PC-3 (cell line): ENCODE data around the gene CADM4. TPM values are rescaled to one million over a fixed set of nuclear protein-coding genes. Genes with fewer than 3 reads are reported as not detected.

Experiments used
- ATAC-seq: fragments of 200-7000 bp; cut with Tn5 transposase; 2 replicates; pipeline ENCODE4 v1.9.1; 2020; ENCODE audit warnings: mild to moderate bottlenecking, moderate library complexity
- BruUV-seq: library from RNA; stranded (reverse); fragments of 400-500 nt; replicated peaks from 2 replicates; lab custom pipeline; 2021; lab: Mats Ljungman, UMichigan
- CTCF ChIA-PET: fragments of 300-600 bp; sonication (Branson Sonifier 250); formaldehyde crosslinking; loops from one replicate; lab custom pipeline; 2022; ENCODE audit warnings: antibody characterized with exemption; lab: Charles Lee
- POLR2A ChIA-PET: fragments of 300-600 bp; sonication (Branson Sonifier 250); formaldehyde crosslinking; loops from one replicate; lab custom pipeline; 2022; ENCODE audit warnings: antibody characterized with exemption; ENCODE audit not compliant: unreplicated experiment; lab: Charles Lee
- DNase-seq: peaks from one replicate; pipeline ENCODE4 v3.0.0-alpha.2; 2015
- H2AFZ ChIP-seq: fragments of 300-600 bp; sonication (generic); 2 replicates; pipeline ENCODE4 v1.6.0; 2016; ENCODE audit warnings: antibody characterized with exemption, low read length
- H3F3A ChIP-seq: fragments of 300-600 bp; sonication (generic); one replicate; pipeline ENCODE4 v1.6.0; 2017; ENCODE audit warnings: antibody characterized with exemption, low read length, control low read depth, mild to moderate bottlenecking; ENCODE audit not compliant: unreplicated experiment
- H3K27ac ChIP-seq: fragments of 300-600 bp; sonication (generic); 2 replicates; pipeline ENCODE4 v1.5.1; 2016; ENCODE audit warnings: mild to moderate bottlenecking, low read length
- H3K27me3 ChIP-seq: fragments of 300-600 bp; sonication (generic); 2 replicates; pipeline ENCODE4 v1.6.1; 2016; ENCODE audit warnings: low read length, mixed read lengths
- H3K36me3 ChIP-seq: fragments of 300-600 bp; sonication (generic); 2 replicates; pipeline ENCODE4 v1.6.1; 2016; ENCODE audit warnings: low read depth, mixed run types, low read length, mixed read lengths
- H3K4me1 ChIP-seq: fragments of 300-600 bp; sonication (generic); 2 replicates; pipeline ENCODE4 v1.5.1; 2016; ENCODE audit warnings: low read length; ENCODE audit not compliant: insufficient read depth
- H3K4me2 ChIP-seq: fragments of 300-600 bp; sonication (generic); 2 replicates; pipeline ENCODE4 v1.6.0; 2016; ENCODE audit warnings: low read length
- H3K4me3 ChIP-seq: fragments of 300-600 bp; sonication (generic); 2 replicates; pipeline ENCODE4 v1.5.1; 2016; ENCODE audit warnings: mild to moderate bottlenecking, low read length, mixed read lengths
- H3K79me2 ChIP-seq: fragments of 300-600 bp; sonication (generic); 2 replicates; pipeline ENCODE4 v1.6.1; 2017; ENCODE audit warnings: low read length, mixed read lengths
- H3K9ac ChIP-seq: fragments of 300-600 bp; sonication (generic); 2 replicates; pipeline ENCODE4 v1.6.0; 2016; ENCODE audit warnings: mild to moderate bottlenecking, low read length
- H3K9me2 ChIP-seq: fragments of 300-600 bp; sonication (generic); replicated peaks from 2 replicates; pipeline ENCODE4 v1.6.1; 2016; ENCODE audit warnings: mixed run types, low read length, mixed read lengths
- H3K9me3 ChIP-seq: fragments of 300-600 bp; sonication (generic); 2 replicates; pipeline ENCODE4 v1.6.1; 2016; ENCODE audit warnings: low read length, mixed read lengths
- H4K20me1 ChIP-seq: fragments of 300-600 bp; sonication (generic); 2 replicates; pipeline ENCODE4 v1.6.1; 2016; ENCODE audit warnings: low read length, mixed read lengths
- EZH2 ChIP-seq: fragments of 300-600 bp; sonication (generic); IDR thresholded peaks from one replicate; pipeline ENCODE4 v1.6.1; 2017; ENCODE audit warnings: antibody characterized with exemption, mild to moderate bottlenecking, low read length; ENCODE audit not compliant: unreplicated experiment
- EZH2phosphoT487 ChIP-seq: fragments of 300-600 bp; sonication (generic); IDR thresholded peaks from 2 replicates; pipeline ENCODE4 v1.6.1; 2018; ENCODE audit warnings: mild to moderate bottlenecking, antibody characterized with exemption, low read length, borderline replicate concordance
- intact Hi-C: fragments of 100-400 bp; cut with micrococcal nuclease; formaldehyde crosslinking; loops from 2 replicates; pipeline ENCODE4 v1.9.0; 2023
- total RNA-seq: library from RNA; depleted of rRNA; stranded (reverse); fragments of >200 nt; gene quantifications from 2 replicates; pipeline ENCODE4 v1.2.3, GENCODE V29; 2014
- TF ChIP-seq, protein P1 (sequence below): fragments of 300-600 bp; sonication (generic); conservative IDR thresholded peaks from 2 replicates; pipeline ENCODE4 v1.5.1; 2017; ENCODE audit warnings: antibody characterized with exemption, low read depth, mild to moderate bottlenecking, low read length

CADM4 gene
- total RNA-seq, 1 experiment from 2014 or later: 13.7 TPM

DNA sequence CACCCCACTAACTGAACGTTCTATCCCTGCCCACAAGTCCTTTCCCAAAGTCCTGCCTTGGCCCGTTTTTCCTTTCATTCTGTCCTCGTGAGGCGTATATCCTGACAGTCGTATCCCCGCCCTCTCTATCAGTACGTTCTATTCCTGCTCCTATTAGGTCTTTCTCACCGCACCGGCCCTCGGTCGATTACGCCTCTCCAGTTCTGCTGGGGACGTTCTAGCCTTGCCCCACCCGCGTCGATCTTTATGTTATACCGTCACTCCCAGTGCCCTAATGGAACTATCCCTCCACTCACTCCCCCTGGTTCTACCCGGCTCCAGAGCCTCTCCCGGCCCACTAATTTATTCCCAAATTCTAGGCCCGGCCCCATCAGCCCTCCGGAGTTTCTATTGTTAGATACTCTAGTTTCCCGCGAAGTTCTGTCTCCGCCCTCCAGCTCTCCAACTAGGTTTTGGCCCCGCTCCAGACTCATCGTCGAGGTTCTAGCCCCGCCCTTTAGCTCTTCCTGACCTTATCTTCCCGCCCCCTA is 28.3 kb upstream of the CADM4 start:
- Histone ChIP-seq H3K4me2 (peak overlapping the region; percentile 84), H3K79me2 (peaks cover 41% of the 10 kb centered on the region), H4K20me1 (peaks cover 28% of the 10 kb centered on the region), H3K9me2 (no peaks in the 10 kb centered on the region), H3K36me3 (peaks cover 37% of the 10 kb centered on the region), H3K9me3 (no peaks in the 10 kb centered on the region), H3K4me1 (peaks cover 9% of the 10 kb centered on the region; the same call in 1 of the 2 replicates), H3K9ac (no peak overlapping the region; the same call in 1 of the 2 replicates), H3K4me3 (peak overlapping the region; percentile 99), H3K27ac (no peak overlapping the region), H3F3A (no peaks in the 10 kb centered on the region), H3K27me3 (no peaks in the 10 kb centered on the region), H2AFZ (no peak overlapping the region)
- no peak for DNase-seq
- ATAC-seq: no peak
- ChIA-PET POLR2A (interaction anchor here (0.6 to 1.1 kb wide), 15 partner anchors 21 to 1425 kb away, joined by 3 to 23 read pairs (median 5); partner anchors contain the start of genes IRGQ, SMG9, ZNF575 and ZNF576), CTCF (interaction anchor here (0.5 to 1.1 kb wide), 15 partner anchors 9 to 142 kb away, joined by 3 to 11 read pairs (median 5); no protein-coding TSS in a partner anchor)
- intact Hi-C loops: loop anchor here (2.0 to 5.0 kb wide), 2 partner anchors 33 to 74 kb away; no protein-coding TSS in a partner anchor
- BruUV-seq: no TSS peak
- TF ChIP-seq EZH2 (no peak), EZH2phosphoT487 (no peak)
- TF ChIP-seq, protein P1, sequence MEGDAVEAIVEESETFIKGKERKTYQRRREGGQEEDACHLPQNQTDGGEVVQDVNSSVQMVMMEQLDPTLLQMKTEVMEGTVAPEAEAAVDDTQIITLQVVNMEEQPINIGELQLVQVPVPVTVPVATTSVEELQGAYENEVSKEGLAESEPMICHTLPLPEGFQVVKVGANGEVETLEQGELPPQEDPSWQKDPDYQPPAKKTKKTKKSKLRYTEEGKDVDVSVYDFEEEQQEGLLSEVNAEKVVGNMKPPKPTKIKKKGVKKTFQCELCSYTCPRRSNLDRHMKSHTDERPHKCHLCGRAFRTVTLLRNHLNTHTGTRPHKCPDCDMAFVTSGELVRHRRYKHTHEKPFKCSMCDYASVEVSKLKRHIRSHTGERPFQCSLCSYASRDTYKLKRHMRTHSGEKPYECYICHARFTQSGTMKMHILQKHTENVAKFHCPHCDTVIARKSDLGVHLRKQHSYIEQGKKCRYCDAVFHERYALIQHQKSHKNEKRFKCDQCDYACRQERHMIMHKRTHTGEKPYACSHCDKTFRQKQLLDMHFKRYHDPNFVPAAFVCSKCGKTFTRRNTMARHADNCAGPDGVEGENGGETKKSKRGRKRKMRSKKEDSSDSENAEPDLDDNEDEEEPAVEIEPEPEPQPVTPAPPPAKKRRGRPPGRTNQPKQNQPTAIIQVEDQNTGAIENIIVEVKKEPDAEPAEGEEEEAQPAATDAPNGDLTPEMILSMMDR: no peak

GRCh38 chr19:43667126-43667875 is 27.7 kb upstream of the CADM4 start:
- peak overlapping the region; percentile 84 for H3K4me2 ChIP-seq
- CTCF ChIA-PET: no interaction called here
- no TSS peak for BruUV-seq
- peaks cover 28% of the 10 kb centered on the region for H4K20me1 ChIP-seq
- POLR2A ChIA-PET: no interaction called here
- H3K9me3 ChIP-seq: no peaks in the 10 kb centered on the region
- H2AFZ ChIP-seq: no peak overlapping the region
- H3K36me3 ChIP-seq: peaks cover 43% of the 10 kb centered on the region
- ATAC-seq (no peak), DNase-seq (no peak)
- H3K4me1 ChIP-seq: peaks cover 8% of the 10 kb centered on the region; the same call in 1 of the 2 replicates
- no peak overlapping the region for H3K9ac ChIP-seq
- peaks cover 44% of the 10 kb centered on the region for H3K79me2 ChIP-seq
- no peaks in the 10 kb centered on the region for H3F3A ChIP-seq
- no peak overlapping the region for H3K27ac ChIP-seq
- no peaks in the 10 kb centered on the region for H3K27me3 ChIP-seq
- TF ChIP-seq EZH2 (no peak), EZH2phosphoT487 (no peak)
- TF ChIP-seq, protein P1: no peak
- intact Hi-C loops: loop anchor here (5.0 kb wide), 1 partner anchor 75 kb away; no protein-coding TSS in a partner anchor
- H3K4me3 ChIP-seq: peak overlapping the region; percentile 99
- no peaks in the 10 kb centered on the region for H3K9me2 ChIP-seq
